Glomerular visceral epithelial cell (primary cell): ENCODE data around the gene SPSB3.
A peak's percentile ranks its signal among the peaks of the same experiment; 100 is the strongest.

Source experiments
- DNase-seq: peaks from one replicate; pipeline ENCODE4 v3.0.0-alpha.2; 2016; ENCODE audit errors: extremely low spot score

SPSB3 gene

DNA sequence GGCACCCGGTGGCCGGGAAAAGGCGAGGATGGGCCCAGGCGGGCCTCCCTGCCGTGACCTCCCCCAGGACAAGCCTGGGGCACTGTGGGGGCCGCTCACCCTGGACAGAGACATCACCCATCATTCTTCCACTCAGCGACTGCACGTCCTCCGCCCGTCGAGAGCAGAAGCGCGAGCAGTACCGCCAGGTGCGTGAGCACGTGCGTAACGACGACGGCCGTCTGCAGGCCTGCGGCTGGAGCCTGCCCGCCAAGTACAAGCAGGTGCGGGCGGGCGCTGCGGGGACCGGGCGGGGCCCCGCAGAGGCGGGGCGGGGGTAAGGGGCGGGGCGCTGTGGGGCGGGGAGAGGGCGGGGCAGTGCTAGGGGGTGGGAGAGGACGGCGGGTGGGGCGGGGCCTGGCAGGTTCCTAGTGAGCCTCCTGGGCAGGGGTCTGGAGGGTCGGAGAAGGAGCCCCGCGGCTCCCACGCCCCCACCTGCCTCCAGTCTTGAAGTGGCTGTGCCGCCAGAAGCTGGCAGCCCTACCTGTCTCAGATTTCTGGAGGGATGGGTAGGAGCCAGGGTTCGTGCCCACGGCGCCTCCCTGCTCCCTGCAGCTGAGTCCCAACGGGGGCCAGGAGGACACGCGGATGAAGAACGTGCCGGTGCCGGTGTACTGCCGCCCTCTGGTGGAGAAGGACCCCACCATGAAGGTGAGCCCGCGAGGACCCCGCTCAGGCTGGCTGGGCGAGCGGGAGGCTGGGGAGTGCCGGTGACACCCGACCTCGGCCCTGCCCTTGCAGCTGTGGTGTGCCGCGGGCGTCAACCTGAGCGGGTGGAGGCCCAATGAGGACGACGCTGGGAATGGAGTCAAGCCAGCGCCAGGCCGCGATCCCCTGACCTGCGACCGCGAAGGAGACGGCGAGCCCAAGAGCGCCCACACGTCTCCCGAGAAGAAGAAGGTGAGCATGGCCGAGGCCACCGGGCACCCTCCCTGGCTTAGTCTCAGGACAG is 18.6 kb downstream of the SPSB3 start:
- DNase-seq, result no peak

DNA sequence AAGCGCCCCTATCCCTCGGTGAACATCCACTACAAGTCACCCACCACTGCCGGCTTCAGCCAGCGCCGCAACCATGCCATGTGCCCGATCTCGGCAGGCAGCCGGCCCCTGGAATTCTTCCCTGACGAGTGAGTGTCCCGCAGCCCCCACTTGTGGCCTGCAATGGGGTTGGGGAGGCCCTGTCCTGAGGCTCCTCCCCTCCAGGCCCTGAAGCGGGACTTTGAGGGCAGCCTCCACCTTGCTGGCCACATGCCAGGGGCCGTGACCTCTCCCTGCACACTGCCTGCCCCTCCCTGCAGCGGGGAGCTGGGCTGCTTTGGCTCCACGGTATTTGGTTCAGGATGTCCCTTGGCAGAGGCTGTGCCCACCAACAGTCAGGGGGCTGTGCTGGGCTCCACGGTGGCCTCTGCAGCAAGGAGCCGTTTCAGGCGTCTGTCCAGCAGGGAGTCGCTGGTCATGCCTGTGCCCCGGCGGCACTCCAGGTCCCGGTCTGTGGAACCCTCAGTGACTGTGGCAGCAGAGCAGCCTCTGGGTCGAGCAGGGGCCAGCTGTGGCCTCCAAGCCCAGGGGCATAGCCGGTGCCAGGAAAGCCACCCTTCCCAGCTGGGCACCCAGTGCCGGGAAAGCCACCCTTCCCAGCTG is 19.4 kb downstream of the SPSB3 start:
- DNase-seq, result no peak

DNA sequence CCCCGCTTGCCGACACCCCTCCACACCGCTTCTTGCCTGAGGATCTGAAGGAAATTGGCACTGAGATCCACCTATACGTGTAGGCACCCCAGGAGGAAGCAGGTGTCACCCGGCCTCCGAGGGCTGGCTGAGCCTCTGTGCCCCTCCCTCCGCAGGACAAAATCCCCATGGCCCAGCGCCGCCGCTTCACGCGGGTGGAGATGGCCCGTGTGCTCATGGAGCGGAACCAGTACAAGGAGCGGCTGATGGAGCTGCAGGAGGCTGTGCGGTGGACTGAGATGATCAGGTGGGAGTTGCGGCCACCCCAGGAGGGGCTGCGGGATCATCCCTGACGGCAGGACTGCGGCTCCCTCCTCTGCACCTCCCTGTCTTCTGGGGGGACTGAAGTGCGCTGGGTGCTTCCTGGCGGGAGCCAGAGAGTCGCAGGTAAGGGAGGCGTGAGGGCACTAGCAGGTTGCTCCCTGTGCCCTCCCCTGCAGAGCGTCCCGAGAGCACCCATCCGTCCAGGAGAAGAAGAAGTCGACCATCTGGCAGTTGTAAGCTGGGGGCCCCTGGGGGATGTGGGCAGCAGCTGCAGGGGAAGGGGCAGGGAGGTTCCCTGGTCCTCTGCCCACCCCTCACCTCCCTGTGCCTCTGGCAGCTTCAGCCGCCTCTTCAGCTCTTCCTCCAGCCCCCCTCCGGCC is 20.0 kb downstream of the SPSB3 start:
- no peak for DNase-seq

DNA sequence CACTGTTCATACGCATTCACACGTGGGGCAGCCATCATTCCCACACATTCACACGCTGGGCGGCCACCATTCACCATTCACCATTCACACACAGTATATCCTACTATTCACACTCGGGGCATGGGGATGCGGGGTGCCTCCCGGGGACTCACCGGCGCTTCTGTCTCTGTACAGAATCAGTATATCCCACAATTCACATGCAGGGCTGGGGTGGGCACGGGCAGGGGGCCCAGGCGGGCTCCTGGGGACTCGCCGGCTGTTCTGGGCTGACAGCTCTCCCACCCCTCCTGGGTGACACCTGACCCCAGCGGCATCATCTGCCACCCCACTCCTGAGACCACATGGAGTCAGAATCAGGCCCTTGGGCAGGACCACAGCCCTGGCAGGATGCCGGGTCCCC is 20.6 kb downstream of the SPSB3 start:
- no peak for DNase-seq

DNA sequence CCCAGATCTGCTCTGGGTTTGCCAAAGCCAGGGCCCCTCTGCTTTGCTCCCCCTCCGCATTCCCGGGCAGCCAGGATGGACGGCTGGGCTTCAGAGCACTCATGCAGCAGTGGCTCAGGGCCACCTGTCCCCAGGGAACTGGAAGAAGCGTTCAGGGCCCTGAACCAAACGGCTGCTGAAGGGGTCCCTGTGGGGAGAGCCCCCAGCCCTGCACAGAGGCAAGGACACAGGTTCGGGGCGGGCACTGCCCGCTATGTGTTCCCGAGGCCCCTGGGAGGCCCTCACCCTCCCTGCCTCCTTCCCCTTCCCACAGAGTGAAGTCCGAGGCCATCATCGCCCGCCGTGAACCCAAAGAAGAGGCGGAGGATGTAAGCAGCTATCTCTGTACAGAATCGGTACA is 21.5 kb downstream of the SPSB3 start:
- DNase-seq, result no peak

DNA sequence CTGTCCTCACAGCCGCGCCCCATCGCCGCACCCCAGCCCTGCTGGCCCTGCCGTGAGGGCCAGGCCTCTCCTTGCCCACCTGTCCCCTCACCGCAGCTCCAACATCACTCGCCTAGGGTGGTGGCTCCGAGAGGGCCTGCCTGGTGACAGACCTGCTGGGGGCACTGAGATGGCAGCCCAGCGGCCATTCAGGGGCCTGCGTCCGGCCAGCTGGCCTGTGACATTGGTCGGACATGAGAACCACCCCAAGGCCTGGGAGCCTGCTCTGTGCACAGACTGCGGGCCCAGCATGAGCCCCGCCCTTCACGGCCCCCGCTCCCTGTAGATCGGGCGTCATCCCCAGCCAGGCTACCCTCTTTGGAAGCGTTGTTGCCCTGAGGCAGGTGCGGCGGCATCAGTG is 22.9 kb downstream of the SPSB3 start:
- DNase-seq, result no peak

DNA sequence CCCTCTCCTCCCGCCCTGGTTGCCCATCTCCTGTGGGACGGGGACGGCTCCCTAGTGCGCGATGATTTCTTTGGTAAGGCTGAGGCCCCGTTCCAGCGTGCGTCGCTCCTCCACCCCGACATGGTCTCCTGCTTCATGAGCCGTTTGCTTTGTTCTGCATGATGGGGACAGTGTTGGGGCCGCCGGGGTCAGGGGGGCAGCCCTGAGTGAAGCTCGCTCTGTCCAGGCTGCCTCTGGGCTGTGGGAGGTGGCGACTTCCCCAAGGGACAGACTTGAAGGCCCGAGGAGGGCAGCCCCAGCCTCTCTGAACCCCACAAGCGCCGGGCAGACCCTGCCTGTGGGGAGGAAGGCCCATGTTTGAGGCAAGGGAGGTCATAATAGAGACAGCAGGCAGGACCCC is 23.4 kb downstream of the SPSB3 start:
- no peak for DNase-seq

DNA sequence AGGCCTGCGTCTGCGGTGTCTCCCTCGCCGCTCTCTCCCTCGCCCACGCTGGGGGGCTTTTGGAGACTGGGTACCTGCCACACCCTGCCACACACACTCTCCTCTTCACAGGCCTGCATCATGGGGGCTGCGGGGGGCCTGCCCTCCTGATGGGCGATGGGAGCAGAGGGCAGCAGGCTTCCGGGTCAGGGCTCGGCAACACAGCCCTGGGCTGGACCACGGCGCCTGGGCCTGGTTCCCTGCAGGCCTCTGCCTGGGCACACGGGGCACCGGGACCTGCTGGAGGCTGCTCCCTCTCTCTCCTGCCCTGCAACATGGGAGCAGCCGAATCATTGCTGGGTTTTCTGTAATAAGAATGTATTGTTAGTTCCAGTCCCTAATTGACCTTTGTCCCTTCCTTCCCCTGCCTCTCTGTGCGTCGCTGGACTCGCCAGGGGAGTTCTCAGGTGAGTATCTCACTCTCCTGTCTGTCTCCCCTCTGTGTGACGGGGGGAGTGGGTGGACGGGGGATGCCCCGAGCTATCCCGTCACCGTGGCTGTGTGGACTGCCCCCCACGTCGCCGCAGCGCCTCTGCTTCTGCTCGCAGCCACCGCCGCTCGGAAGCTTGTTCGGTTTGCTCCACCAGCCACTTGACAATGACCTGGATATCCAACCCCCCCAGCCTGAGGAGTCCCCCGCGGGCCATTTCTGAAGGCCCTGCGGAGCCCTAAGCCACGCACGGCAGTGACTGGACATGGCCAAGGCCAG is 24.5 kb downstream of the SPSB3 start:
- DNase-seq, result no peak

DNA sequence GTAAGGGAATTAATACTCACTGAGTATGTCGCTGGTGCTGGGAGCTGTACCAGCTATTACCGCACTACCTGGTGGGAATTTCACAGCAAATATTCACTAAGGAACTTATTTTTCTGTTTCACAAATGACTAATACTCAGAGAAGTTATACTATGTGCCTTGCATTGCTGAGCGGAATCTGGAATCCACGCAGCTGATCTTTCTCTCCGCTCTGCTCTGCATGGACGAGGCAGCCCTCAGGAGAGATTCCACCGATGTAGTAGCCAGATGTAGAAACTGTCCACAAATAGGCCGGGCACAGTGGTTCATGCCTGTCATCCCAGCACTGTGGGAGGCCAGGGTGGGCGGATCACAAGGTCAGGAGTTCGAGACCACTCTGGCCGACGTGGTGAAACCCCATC is 28.2 kb downstream of the SPSB3 start:
- no peak for DNase-seq

DNA sequence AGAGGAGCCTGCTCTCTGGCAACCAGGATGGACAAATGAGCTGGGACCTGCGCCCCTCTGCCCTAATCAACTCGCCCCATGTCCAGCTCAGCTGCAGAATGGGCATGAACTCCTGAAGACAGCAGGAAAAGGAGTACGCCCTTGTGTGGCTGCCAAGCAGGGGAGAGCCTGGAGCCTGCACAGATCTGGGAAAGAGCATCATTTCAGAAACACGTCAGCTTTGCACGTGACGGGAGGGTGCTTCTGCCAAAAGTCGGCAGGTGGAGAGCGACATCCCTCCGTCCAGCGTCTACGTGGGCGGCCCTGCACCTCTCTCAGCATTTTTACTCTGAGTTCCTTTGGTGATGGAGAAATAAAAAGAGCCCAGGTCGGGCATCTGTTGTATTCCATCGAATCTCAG is 29.5 kb downstream of the SPSB3 start:
- no peak for DNase-seq

DNA sequence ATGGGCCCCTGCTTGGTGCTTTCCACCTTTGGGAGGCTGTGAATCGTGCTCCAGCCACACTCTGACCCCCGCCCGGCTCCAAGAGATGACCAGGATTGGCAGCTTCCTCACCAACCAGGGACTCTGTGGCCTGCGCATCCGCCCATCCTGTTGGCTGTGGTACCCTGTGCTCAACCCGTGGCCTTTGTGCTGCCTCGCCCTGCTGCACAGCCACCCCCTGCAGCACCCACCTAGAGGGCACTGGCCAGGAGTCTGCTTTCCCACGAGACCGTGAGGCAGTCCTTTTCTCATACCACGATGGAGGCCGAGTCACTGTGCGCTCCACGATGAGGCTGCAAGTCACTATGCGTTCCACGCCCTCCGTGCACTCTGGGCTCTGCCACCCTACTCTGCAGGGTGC is 30.4 kb downstream of the SPSB3 start:
- no peak for DNase-seq

DNA sequence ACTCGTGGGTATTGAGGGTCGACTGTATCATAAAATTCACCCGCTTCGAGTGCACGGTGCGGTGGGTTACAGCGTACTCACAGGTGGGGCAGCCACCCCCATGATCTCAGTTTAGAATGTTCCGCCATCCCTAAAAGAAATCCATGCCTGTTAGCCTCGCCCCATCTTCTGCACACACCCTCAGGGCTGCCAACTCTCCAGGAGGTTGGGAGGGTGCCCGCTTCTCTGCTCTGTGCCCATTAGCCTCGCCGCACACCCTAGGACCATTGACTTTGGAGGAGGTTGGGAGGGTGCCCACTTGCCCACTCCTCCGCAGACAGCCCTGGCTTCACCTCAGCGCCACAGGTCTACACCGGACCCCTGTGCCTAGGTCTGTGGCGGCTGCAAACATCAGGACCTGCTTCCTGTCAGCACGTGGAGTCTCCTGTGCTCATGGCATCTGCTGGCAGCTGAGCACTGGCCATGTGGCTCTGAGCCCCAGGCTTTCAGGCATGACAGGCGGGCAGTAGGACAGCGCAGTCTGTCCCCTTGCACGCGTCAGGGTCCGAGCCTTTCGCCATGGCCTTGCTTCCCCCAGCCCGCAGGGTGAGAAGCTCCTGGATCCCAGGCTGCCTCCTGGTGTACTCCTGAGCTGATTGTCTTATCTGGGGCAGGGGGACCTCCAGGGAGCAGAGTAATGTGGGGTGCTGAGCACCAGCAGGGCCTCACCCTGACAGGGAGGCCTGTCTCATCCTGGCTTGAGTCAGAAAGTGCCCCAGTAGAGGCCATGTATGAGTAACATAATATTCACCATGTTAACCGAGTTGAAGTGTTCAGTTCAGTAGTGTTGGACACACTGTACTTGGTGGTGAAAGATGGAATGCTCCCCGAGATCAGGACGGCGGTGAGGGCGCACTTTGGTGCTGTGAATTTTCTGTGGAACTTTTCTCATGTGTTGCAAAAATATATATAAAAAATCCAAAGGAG is 32.9 kb downstream of the SPSB3 start:
- DNase-seq, result no peak

DNA sequence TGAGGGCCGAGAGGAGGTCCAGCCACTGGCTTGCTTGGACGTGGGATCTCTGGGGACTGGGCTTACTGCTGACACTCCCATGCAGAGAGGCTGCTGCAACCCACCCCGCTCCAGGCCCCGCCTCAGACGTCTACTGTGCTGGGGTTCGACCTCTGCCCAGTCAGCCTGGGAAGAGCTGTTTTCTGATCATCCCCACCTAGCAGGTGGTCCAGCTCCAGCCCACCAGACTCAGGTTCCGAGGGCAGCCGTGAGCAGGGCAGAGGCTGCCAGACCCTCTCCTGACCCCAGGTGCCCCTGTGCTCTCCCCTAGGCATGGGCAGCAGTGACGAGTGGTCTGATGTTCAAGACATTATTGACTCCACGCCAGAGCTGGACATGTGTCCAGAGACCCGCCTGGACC is 34.4 kb downstream of the SPSB3 start:
- no peak for DNase-seq

DNA sequence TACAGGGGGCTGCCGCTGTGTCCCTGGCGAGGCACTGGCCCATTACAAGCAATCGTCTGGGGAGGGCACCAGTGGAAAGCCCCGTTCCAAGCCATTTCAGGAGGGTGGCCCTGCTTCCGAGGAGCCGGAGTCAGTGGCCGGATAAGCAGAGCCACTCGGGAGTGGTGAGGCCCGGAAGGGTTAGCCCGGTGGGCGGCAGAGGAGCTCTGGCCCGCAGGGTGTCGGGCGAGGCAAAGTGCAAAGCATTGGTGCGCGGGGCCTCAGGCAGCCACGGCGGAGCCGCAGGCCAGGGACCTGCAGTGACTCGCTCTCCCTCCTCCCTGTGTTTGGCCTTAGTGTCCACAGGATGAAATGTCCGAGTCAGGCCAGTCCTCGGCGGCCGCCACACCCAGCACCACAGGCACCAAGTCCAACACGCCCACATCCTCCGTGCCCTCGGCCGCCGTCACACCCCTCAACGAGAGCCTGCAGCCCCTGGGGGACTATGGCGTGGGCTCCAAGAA is 35.6 kb downstream of the SPSB3 start:
- DNase-seq, result peak; percentile 45

DNA sequence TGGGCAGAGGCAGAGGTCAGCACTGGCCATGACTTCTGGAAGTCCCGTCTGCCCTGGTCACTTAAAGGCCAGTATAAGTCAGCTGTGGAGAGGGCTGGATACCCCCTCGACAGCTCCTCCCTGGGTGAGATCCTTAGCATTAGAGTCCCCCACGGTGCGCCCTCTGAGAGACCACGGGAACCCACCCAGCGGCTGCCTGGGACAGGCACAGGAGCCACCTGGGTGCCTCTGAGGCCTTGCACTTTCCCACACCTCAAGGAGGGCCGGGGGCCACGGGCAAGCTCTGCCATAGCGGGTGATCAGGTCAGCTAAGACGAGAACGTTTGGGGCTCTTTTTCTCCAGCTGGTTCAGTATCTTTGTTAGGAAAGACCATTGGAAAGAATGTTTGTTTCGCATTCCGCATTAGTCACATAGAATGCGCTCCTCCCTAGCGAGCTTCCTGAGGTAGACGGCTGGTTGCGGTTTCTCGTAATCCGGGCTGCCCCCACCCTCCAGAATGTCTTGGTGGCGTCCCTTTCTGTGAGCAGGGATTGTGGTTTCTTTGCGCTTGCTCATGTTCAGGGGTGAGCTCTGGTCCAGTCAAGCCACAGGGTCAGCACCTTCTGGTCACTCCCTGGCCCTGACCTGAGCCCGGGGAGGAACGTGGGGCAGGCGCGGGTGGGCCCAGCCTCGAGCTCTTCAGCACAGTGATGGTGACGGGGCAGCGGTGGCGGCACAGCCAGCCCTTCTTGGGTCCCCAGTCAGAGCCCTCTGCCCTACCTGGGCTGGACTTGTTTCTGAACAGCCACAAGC is 36.3 kb downstream of the SPSB3 start:
- peak; percentile 92 for DNase-seq

DNA sequence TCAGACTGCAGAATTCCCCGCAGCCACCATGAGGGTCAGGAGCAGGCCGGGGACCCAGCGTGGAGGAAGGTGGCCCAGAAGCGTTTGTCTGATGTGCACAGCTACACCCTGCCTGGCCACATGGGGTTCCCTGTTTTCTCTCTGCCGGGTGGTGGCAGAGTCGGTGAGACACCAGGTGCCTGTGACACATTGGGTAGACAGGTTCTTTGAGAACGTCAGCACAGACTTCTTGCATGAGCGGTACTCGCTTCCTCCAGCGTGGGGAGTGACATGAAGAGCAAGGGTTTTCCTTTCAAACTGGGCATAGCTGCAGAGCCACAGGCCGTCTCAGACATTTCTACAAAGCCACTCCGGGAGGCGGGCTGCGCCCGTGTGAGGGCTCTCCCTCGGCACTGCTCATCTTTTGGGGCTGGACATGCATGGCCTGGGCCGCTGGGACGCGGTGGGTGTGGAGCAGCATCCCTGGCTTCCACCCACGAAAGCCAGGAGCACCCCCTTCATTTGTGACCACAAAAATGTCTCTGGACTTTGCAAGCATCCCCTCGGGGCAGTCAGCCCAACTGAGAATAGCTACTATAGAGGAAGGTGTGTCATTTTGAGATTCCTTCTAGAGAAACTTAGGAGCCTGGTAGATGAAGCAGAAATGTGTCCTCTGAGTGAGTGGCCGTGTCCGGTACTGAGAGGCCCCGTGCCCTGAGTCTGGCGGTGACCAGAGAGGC is 37.0 kb downstream of the SPSB3 start:
- peak; percentile 80 for DNase-seq

DNA sequence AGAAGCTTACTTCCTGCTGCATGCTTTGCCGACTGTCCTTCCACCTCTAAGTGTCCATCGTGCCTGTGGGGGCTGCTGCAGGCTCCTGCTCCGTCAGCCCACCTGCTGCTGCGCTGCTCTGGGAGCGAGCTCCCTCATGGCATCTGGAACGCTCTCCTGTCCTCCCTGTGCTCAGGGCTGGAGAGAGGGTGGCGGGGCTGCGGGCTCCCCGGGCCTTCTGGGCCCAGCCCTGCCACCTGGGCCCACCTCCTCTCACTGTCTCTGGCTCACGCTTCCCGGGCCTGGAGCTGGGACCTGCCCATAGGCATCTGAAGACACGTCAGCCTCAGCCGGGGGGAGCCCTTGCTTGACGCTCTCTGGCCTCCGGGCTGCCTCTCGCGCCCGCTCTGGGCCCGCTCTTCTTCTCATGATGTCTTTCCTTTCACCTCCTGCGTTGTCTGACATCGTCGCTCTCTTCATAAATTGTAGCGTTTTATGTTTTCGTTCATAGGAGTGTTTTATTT is 38.0 kb downstream of the SPSB3 start:
- no peak for DNase-seq

DNA sequence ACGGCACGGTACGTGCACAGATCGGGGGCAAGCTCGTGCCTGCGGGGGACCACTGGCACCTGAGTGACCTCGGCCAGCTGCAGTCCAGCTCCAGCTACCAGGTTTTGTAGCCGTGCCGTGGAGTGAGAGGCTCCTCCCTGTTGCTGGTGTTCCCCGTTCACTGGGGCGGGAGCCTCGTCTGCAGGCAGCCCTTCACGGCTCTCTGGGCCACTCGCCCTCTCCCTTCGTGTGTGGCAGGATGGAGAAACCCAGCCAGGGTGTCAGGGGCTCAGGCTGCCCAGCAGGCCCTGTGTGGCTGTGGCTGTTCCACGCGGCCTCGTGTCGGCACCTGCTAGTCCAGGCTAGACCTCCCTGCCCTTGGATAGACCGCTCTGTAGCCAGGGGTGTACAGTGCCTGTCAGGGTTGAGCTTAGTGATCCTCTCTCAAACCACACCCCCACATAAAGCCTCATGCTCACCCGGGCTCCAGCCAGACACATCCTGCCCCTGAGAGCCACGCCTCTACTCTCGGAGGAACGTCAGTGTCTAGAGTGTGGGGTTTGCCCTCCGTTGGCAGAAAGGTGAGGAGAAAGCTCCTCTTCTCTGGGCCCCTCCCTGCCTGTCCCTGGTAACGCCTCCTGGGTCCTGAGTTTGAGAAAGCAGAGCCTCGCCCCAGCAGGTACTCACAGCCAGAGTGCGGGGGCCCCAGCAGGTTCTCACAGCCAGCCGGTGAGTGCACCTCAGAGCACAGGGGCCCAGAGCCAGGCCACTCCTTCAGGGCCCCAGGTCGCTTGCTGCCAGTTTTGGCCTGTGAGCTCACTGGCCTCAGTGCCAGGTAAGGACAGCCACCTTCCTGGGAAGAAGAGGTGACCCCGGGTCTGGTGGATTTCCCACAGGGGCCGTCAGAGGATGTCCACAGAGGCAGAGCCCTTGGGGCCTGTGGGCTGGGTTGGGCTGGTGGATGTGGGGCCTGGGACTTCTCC is 38.7 kb downstream of the SPSB3 start:
- DNase-seq, result no peak
